NCI-H1417 treated with DMSO at 0.1 percent for 48 hours (cell line): ENCODE results near the gene YOD1.
A peak's percentile ranks its signal among the peaks of the same experiment; 100 is the strongest.

ENCODE experiments used
- DNase-seq: peaks from one replicate; lab custom pipeline; 2025; lab: John Stamatoyannopoulos, UW

The YOD1 gene

DNA sequence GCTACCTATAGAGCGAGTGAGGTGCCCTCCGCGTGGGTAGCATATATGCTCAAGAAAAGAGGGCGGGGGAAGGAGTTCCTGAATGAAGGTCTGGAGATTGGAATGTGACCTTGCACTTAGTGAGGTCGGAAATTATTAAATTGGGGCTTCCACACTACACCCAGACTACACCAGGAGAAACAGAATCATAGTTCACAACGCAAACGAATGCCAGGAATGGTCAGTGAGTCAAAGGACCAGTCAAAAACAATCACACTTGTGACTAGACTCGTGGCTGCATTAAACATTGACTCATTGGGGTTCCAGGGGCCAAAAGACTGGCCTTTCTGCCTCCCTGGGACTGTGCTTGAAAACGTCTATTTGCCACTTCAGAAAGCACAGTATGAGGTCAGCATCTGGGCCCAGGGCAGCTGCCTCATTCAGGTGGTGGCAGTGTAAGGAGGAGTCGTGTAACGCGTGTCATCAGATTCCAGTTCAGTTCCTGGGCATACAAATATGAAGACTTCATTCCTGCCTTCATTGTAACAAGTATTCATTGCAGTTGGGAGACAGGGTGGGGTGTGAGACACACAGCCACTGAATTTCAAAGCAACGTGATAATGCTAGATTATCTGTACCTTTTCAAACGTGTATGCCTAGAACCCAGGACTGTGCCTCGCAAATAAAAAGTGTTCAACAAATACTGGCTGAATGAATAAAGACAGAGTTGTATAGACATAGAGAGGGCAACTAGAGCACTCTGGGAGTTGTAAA, at the start of gene YOD1:
Gene YOD1, minus strand, starts transcription at position 18 of the 753 bp plus-strand sequence. CDS start 178 bp downstream, outside the sequence.
- no peak for DNase-seq

- no peak for DNase-seq
Observed at GRCh38 chr1:207097871-207098324, 46.9 kb upstream of the YOD1 start.

- DNase-seq: no peak
Observed at GRCh38 chr1:207093944-207094343, 42.9 kb upstream of the YOD1 start.

GRCh38 chr1:207091200-207091908, 40.3 kb upstream of the YOD1 start:
- DNase-seq: no peak

GRCh38 chr1:207089627-207090355, 38.8 kb upstream of the YOD1 start:
- DNase-seq: no peak

- DNase-seq: no peak
Observed at GRCh38 chr1:207088701-207089626, 38.0 kb upstream of the YOD1 start, which contains the start of gene C4BPB. C4BPB (plus strand) TSS chr1:207088860; CDS start chr1:207089532, 672 bp downstream.

DNA sequence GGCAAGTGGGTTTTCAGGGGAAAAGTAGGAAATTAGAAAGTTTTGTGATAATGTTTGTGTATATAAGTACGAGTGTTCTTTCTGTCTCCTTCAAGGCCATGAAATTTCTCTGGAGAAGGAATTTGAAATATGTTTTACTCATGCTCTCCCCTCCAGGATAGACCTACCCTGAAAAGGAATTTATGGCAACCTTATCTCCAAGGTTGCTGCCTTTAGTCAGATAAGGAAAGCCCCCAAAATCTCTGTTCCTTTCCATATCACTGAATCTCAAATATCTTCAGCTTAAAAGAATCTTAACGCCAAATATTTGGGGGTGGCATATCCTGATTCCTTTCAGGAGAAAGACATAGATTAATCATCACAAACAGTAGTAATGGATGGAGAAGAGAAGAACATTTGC, 37.2 kb upstream of the YOD1 start:
- no peak for DNase-seq

GRCh38 chr1:207085887-207086286, 34.9 kb upstream of the YOD1 start:
- no peak for DNase-seq

- no peak for DNase-seq
Observed at GRCh38 chr1:207084701-207085180, 33.7 kb upstream of the YOD1 start.

GRCh38 chr1:207084232-207084631, 33.2 kb upstream of the YOD1 start:
- DNase-seq: no peak

DNA sequence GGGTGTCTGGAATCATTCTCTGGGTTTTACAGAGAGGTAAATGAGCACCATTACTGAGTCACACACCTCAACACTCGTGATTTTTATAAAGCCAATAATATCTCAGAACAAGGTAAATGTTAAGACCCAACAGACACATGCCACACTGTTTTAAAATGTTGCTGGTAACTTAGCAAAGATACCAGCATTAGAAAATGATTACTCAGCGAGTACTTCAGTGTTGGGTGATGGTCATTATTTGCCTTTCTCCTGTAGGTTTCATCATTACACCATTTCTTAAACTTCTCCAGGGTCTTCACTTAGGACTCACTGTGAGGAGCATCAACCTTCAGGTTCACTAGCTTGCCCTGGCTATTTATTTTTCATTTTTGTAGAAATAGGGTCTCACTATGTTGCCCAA, 30.8 kb upstream of the YOD1 start:
- no peak for DNase-seq

DNA sequence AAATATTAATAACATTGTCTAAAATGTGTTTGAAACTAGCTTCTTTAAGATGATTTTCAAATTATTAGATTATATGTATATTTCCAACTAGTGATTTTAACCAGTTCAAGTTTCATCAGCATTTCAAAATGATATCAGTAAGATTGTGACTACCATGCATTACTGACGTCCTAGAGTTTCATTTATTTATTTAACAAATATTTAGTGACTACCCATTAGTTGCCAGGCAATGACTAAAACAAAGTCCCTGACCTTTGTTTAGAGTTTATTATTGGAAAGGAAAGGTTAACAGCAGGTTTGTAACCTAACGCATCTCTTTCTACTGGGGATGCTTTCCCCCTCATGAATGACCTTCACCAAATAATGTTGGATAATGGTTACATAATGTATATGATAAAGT, 30.1 kb upstream of the YOD1 start:
- no peak for DNase-seq

DNA sequence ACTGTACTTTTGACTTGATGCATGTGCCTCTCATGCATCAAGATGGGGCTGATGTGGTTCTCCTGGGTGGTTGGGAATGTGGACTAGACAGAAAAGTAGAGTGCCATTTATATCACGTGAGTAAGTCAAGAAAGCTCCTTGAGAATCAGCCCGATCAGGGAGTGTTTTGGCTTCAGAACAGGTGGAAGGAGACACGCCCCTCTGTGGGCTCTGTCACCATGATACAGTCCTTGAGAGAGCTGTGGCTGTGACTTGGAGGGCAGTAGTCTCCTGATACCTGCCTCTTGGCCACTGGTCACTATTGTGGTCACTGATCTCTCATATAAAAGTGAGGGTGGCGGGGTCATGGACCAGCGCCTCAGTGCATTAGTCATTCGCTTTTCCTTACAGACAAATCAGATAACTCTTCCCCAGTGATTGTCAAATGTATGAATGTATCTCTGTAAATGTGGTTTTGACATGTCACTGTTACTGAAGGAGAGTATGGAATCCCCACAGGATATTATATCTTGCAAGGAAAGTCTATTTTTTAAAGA, 28.8 kb upstream of the YOD1 start:
- DNase-seq: no peak

DNA sequence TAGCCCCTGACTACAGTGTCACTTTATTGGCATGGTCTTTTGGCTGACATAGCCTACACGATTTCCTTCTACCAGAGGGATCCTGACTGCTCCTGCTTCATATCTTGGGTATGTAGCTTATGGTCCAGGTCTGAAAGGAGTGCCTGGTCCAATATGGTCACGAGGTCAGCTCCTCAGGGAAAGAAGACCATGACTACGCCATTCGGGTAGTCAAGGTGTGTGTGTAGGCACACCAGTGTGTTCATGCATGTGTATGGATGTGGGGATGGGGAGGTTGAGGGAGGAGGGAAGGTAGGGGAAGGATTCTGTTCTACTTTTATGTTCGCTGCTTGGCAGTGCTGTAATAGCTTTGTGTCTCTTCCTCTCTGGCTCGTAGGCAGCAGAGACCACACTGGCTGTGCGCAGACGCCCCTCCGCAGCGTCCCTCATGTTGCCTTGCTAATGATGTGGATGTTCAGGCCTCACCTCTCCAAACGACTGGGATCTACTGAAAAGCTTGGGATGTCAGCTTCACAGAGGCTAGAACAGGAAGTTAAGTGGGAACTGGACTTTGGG, 27.6 kb upstream of the YOD1 start:
- DNase-seq: no peak

GRCh38 chr1:207077470-207078377, 26.7 kb upstream of the YOD1 start:
- peak; percentile 25 for DNase-seq

- no peak for DNase-seq
Observed at GRCh38 chr1:207077012-207077411, 26.0 kb upstream of the YOD1 start.

GRCh38 chr1:207076181-207076955, 25.4 kb upstream of the YOD1 start:
- no peak for DNase-seq

- no peak for DNase-seq
Observed at GRCh38 chr1:207073906-207074820, 23.2 kb upstream of the YOD1 start.
